Astrocyte of the cerebellum (primary cell): ENCODE results near the gene PDE10A.
"Not testable (repeated sequence)": the region's sequence is repeated elsewhere in the genome, so short reads cannot be mapped to it uniquely, and the experiment has no call there.

Experiments used
- DNase-seq: peaks from one replicate; pipeline ENCODE4 v3.0.0-alpha.2; 2011; ENCODE audit warnings: low read depth
- H3K4me3 ChIP-seq: 2 replicates; pipeline ENCODE4 v1.5.1; 2011; ENCODE audit warnings: mild to moderate bottlenecking, low read depth, low read length, moderate library complexity
- CTCF ChIP-seq: IDR thresholded peaks from 2 replicates; pipeline ENCODE4 v1.5.1; 2012; ENCODE audit warnings: low read length, low read depth, moderate library complexity, mild to moderate bottlenecking; ENCODE audit errors: missing control alignments
- in situ Hi-C: cut with HindIII; loops from 2 replicates; pipeline ENCODE4 v1.10.0; 2017; ENCODE audit warnings: low sequenced_read_pairs

Gene PDE10A

GRCh38 chr6:165566088-165566828, 96.8 kb downstream of the PDE10A start:
- in situ Hi-C loops = no loop called here
- no peak overlapping the region for H3K4me3 ChIP-seq
- no peak for DNase-seq
- no peak for TF ChIP-seq CTCF

GRCh38 chr6:165562421-165563090, 100.5 kb downstream of the PDE10A start:
- no peak for TF ChIP-seq CTCF
- H3K4me3 ChIP-seq = no peak overlapping the region
- no peak for DNase-seq
- in situ Hi-C loops = no loop called here

- H3K4me3 ChIP-seq = no peak overlapping the region
- no peak for TF ChIP-seq CTCF
- in situ Hi-C loops = no loop called here
- no peak for DNase-seq
These were observed 103.4 kb downstream of the PDE10A start for GRCh38 chr6:165559632-165560031.

- DNase-seq, H3K4me3 ChIP-seq, in situ Hi-C loops: not testable (repeated sequence)
These were observed 104.9 kb downstream of the PDE10A start for GRCh38 chr6:165558097-165558496.

DNA sequence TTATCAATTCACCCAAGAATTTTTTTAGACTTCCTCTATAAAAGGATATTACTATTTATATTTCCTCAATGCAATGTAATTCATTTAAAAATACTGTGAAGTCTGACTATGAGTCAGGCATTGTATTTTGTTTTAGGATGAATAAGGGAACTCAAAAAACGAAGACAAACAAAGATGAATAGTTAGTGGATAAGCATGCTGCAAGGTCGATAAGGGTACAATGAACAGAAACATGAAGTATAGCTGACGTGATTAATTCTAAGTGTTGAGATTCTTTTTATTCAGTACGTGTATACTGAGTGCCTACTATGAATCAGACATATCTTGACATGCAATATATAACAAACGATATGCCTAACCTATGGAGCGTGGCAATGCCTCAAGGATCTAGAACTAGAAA, 105.4 kb downstream of the PDE10A start:
- in situ Hi-C loops = no loop called here
- no peak for DNase-seq
- TF ChIP-seq CTCF = no peak
- H3K4me3 ChIP-seq = no peak overlapping the region

GRCh38 chr6:165556116-165556843, 106.8 kb downstream of the PDE10A start:
- TF ChIP-seq CTCF = no peak
- in situ Hi-C loops = no loop called here
- peak; percentile 66 for DNase-seq
- no peak overlapping the region for H3K4me3 ChIP-seq

DNA sequence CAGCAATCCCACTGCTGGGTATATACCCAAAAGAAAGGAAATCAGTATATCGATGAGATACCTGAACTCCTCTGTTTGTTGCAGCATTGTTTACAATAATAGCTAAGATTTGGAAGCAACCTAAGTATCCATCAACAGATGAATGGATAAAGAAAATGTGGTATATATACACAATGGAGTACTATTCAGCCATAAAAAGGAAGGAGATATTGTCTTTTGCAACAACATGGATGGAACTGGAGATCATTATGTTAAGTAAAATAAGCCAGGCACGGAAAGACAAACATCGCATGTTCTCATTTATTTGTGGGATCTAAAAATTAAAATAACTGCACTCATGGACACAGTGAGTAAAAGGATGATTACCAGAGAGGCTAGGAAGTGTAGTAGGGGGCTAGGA, 108.4 kb downstream of the PDE10A start:
- H3K4me3 ChIP-seq, in situ Hi-C loops: not testable (repeated sequence)

More for the DNA sequence above, 108.4 kb downstream of the PDE10A start:
- not testable (repeated sequence) for DNase-seq
